GM12873 (cell line): ENCODE data around the gene C9orf72.

Source experiments
- TF ChIP-seq, protein P1 (sequence below): IDR thresholded peaks from 2 replicates; pipeline ENCODE4 v1.5.1; 2012; ENCODE audit warnings: low read depth, mild to moderate bottlenecking, moderate library complexity, low read length, control low read depth; ENCODE audit not compliant: insufficient read depth; ENCODE audit errors: missing control alignments

The C9orf72 gene

DNA sequence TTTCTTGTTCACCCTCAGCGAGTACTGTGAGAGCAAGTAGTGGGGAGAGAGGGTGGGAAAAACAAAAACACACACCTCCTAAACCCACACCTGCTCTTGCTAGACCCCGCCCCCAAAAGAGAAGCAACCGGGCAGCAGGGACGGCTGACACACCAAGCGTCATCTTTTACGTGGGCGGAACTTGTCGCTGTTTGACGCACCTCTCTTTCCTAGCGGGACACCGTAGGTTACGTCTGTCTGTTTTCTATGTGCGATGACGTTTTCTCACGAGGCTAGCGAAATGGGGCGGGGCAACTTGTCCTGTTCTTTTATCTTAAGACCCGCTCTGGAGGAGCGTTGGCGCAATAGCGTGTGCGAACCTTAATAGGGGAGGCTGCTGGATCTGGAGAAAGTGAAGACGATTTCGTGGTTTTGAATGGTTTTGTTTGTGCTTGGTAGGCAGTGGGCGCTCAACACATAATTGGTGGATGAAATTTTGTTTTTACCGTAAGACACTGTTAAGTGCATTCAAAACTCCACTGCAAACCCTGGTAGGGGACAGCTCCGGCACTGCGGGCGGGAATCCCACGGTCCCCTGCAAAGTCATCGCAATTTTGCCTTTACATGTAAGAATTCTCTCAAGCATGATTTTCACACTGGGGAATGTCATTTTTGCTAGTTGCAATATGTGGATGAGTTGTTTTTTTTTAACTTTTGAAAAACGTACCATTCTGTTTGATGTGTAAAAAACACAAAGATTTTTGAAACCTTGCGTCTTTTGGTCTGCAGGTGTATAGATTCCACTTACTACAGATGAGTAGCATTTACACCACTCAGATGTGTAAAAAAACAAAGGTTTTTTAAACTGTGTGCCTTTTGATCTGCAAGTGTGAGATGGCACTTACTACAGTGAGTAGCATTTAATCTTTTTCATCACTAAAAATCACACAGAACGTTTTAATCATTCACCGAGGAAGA is 631 bp upstream of the C9orf72 start:
- TF ChIP-seq, protein P1, sequence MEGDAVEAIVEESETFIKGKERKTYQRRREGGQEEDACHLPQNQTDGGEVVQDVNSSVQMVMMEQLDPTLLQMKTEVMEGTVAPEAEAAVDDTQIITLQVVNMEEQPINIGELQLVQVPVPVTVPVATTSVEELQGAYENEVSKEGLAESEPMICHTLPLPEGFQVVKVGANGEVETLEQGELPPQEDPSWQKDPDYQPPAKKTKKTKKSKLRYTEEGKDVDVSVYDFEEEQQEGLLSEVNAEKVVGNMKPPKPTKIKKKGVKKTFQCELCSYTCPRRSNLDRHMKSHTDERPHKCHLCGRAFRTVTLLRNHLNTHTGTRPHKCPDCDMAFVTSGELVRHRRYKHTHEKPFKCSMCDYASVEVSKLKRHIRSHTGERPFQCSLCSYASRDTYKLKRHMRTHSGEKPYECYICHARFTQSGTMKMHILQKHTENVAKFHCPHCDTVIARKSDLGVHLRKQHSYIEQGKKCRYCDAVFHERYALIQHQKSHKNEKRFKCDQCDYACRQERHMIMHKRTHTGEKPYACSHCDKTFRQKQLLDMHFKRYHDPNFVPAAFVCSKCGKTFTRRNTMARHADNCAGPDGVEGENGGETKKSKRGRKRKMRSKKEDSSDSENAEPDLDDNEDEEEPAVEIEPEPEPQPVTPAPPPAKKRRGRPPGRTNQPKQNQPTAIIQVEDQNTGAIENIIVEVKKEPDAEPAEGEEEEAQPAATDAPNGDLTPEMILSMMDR: no peak

DNA sequence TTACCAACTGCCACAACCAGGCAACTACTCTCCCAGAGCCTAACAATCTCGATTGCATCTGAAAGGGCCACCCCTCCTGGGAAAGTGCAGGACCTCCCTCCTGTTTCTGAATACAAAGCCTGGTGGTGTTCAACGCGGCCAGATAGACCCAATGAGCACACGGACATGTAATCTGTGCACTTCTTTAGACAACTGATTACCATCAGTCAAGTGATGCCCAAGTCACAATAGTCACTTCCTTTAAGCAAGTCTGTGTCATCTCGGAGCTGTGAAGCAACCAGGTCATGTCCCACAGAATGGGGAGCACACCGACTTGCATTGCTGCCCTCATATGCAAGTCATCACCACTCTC is 739 bp downstream of the C9orf72 start:
- TF ChIP-seq, protein P1: no peak

DNA sequence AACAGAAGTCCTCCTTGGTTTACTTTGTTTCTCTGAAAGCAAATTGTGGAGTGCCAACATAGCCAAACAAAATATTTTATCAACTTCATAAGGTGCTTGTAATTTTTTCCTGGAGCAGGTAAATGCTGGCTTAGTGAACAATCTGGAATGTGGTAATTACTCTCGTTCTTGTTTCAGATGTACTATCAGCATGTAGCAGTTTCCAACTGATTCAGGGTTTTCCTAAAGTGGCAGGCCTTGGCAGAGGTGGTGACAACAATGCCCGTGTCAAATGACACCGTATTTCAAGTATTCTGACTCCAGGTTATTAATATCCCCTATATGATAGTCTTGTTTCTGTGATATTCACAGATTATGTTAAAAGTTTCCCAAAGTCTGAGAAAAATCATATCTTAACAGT is 1.2 kb downstream of the C9orf72 start:
- TF ChIP-seq, protein P1: no peak

DNA sequence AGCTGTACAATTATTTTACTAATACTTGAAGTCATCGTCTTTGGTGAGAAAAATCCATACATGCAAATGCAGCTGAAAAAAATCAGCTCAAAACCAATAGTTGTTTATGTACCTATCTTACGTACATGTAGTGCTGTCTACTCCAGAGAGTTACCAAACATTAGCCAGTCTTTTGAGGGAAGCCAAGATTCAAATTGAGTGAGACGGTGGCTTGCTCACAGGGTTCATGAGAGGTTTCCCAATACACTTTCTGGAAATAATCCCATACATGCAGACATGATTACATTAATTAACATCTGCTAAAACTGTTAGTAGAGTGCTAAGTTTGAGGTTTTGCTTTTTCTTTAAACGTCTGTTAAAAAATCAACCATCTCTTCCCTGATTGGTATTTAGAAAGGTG is 2.3 kb downstream of the C9orf72 start:
- TF ChIP-seq, protein P1: no peak

DNA sequence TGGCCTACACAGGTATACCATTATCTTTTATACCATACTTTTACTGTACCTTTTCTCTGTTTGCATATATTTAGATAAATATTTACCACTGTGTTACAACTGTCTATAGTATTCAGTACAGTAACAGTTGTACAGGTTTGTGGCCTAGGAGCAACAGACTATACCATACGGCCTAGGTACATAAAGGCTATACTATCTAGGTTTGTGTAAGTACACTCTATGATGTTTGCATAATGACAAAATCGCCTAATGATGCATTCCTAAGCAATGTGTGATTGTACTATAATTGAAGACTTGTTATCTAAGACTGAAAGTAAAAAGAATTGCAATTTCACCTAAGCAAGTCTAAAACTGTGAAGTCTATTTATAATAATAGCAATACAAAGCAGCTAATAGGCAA is 3.9 kb downstream of the C9orf72 start:
- TF ChIP-seq, protein P1: no peak

DNA sequence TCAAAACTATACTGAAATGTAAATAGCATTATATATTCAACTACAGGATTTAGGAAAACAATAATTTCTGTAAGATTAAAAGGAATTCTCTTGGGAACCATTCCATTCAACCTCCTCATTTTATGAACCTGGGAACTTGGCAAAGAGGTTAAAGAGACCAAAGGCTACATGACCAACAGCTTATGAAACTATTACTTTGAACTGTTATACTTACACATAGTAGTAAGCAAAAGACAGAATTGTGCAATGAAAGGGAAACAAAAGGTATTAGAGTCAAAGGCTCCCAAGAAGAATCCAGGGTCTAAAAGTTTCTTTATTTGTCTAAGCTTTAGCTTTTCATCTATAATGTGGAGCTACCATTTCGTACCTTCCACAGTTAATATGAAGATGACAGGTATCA is 7.2 kb downstream of the C9orf72 start:
- TF ChIP-seq, protein P1: no peak

DNA sequence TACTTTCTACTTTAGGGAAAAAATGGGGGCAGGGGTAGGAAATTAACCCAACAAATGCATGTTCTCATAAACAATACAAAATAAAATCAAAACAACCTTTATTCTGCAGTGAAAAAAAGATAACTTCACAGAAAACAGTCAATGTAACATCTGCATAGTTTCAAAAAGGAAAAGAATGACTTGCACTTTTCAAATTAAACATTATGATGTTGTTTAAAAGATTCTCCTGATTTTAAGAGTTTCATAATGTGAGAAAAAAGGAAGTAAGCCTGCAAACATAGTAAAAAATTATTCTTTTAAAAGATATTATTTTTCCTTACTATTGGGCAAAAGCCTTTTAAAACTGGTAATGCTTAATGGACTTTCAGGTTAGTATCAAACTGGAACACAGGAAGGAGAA is 7.6 kb downstream of the C9orf72 start:
- TF ChIP-seq, protein P1: no peak
